Neural cell (in vitro differentiated cells): ENCODE data around the gene CLDN24.

ENCODE experiments used
- EP300 ChIP-seq: fragments of 450-650 bp; conservative IDR thresholded peaks from 2 replicates; pipeline ENCODE4 v1.6.1; 2014; ENCODE audit warnings: antibody characterized with exemption, mild to moderate bottlenecking, moderate library complexity; ENCODE audit not compliant: poor library complexity, severe bottlenecking
- EZH2 ChIP-seq: fragments of 200-600, 300-800 bp; shearing (Covaris generic), sonication (generic); IDR thresholded peaks from 2 replicates; pipeline ENCODE4 v1.6.1; 2014; ENCODE audit warnings: antibody characterized with exemption, low read length, borderline replicate concordance, mild to moderate bottlenecking; ENCODE audit not compliant: insufficient read depth, poor library complexity, severe bottlenecking
- MXI1 ChIP-seq: fragments of 450-650 bp; conservative IDR thresholded peaks from 2 replicates; pipeline ENCODE4 v1.6.1; 2014; ENCODE audit warnings: antibody characterized with exemption, mild to moderate bottlenecking; ENCODE audit not compliant: poor library complexity, severe bottlenecking
- POLR2AphosphoS5 ChIP-seq: IDR thresholded peaks from 2 replicates; pipeline ENCODE4 v1.6.1; 2012
- RAD21 ChIP-seq: fragments of 450-650 bp; conservative IDR thresholded peaks from 2 replicates; pipeline ENCODE4 v1.6.1; 2014; ENCODE audit warnings: antibody characterized with exemption, mild to moderate bottlenecking, moderate library complexity
- SMC3 ChIP-seq: fragments of 450-650 bp; conservative IDR thresholded peaks from 2 replicates; pipeline ENCODE4 v1.6.1; 2014; ENCODE audit warnings: antibody characterized with exemption, mild to moderate bottlenecking, moderate library complexity; ENCODE audit not compliant: poor library complexity
- TAF1 ChIP-seq: IDR thresholded peaks from 2 replicates; pipeline ENCODE4 v1.6.1; 2012; ENCODE audit warnings: low read depth
- TF ChIP-seq, protein P1 (sequence below): fragments of 450-650 bp; IDR thresholded peaks from 2 replicates; pipeline ENCODE4 v1.5.1; 2014; ENCODE audit warnings: antibody characterized with exemption, mild to moderate bottlenecking, moderate library complexity; ENCODE audit not compliant: poor library complexity, severe bottlenecking
- TF ChIP-seq, protein P2 (sequence below): IDR thresholded peaks from 2 replicates; pipeline ENCODE4 v1.6.1; 2012; ENCODE audit warnings: borderline replicate concordance

DNA sequence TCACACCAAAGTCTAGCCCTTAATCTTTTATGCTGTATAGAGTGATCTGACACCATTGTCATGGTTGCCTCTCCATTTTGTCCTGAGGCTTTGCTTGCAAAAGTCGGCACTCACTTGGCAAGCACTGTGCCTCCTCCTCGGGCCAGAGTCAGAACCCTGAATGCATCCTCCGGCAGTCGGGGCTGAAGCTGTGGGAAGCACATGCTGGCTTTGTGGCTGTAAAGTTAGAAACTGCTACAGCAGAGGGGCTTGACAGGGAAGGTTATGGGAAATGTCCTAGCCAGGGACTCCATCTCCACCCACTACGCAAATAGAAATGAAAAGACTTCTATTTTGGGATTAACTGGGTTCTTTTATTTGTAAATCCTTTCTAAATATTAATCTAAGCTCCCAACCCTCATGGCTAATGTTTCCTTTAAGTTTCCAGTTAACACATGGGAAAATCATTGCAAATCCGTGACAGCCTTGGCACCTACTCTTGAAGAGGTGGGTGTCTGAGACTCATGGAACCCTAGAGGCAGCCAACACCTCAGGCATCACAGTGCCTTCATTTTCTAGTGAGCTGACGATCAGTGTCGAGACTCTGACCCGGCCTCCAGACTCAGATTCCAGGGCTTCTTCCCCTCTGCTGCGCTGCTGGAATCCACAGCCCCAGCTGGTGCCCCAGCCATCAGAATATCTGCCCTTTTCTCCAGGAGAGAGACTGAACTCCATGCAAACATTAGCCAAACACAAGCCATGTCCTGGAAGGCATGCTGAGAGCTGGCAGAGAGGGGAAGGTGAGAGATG, 7.9 kb upstream of the CLDN24 start:
- TF ChIP-seq EZH2 (no peak), RAD21 (no peak), EP300 (no peak), MXI1 (no peak), POLR2AphosphoS5 (no peak), TAF1 (no peak), SMC3 (no peak)
- TF ChIP-seq, protein P1, sequence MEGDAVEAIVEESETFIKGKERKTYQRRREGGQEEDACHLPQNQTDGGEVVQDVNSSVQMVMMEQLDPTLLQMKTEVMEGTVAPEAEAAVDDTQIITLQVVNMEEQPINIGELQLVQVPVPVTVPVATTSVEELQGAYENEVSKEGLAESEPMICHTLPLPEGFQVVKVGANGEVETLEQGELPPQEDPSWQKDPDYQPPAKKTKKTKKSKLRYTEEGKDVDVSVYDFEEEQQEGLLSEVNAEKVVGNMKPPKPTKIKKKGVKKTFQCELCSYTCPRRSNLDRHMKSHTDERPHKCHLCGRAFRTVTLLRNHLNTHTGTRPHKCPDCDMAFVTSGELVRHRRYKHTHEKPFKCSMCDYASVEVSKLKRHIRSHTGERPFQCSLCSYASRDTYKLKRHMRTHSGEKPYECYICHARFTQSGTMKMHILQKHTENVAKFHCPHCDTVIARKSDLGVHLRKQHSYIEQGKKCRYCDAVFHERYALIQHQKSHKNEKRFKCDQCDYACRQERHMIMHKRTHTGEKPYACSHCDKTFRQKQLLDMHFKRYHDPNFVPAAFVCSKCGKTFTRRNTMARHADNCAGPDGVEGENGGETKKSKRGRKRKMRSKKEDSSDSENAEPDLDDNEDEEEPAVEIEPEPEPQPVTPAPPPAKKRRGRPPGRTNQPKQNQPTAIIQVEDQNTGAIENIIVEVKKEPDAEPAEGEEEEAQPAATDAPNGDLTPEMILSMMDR = no peak
- TF ChIP-seq, protein P2, sequence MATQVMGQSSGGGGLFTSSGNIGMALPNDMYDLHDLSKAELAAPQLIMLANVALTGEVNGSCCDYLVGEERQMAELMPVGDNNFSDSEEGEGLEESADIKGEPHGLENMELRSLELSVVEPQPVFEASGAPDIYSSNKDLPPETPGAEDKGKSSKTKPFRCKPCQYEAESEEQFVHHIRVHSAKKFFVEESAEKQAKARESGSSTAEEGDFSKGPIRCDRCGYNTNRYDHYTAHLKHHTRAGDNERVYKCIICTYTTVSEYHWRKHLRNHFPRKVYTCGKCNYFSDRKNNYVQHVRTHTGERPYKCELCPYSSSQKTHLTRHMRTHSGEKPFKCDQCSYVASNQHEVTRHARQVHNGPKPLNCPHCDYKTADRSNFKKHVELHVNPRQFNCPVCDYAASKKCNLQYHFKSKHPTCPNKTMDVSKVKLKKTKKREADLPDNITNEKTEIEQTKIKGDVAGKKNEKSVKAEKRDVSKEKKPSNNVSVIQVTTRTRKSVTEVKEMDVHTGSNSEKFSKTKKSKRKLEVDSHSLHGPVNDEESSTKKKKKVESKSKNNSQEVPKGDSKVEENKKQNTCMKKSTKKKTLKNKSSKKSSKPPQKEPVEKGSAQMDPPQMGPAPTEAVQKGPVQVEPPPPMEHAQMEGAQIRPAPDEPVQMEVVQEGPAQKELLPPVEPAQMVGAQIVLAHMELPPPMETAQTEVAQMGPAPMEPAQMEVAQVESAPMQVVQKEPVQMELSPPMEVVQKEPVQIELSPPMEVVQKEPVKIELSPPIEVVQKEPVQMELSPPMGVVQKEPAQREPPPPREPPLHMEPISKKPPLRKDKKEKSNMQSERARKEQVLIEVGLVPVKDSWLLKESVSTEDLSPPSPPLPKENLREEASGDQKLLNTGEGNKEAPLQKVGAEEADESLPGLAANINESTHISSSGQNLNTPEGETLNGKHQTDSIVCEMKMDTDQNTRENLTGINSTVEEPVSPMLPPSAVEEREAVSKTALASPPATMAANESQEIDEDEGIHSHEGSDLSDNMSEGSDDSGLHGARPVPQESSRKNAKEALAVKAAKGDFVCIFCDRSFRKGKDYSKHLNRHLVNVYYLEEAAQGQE = no peak
